ENCODE results near the gene KCNQ5.

DNA sequence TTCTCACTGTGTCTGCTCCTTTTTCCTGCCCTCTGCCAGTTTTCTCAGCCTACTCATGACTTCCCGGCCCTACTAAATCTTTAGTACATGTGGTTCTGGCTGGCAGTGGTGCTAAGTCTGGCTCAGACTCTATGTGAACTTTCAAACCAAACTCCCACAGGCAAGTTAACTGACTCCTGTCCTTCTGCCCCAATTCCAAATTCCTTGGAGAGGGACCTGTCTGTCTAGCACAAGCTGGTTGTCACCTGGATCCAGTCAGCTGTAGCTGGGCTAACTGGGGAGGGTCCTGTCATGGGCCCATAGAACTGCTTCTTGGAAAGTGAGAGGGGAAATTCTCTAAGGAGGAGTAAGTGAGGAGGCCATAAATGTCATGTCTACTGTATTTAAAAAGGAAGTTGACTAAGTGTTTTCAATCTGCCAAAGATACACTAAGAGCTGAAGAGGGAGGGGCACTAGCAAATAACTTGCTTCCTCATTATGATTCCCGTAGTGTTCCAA lies 240.1 kb downstream of the KCNQ5 start:
- TF ChIP-seq, protein P1, sequence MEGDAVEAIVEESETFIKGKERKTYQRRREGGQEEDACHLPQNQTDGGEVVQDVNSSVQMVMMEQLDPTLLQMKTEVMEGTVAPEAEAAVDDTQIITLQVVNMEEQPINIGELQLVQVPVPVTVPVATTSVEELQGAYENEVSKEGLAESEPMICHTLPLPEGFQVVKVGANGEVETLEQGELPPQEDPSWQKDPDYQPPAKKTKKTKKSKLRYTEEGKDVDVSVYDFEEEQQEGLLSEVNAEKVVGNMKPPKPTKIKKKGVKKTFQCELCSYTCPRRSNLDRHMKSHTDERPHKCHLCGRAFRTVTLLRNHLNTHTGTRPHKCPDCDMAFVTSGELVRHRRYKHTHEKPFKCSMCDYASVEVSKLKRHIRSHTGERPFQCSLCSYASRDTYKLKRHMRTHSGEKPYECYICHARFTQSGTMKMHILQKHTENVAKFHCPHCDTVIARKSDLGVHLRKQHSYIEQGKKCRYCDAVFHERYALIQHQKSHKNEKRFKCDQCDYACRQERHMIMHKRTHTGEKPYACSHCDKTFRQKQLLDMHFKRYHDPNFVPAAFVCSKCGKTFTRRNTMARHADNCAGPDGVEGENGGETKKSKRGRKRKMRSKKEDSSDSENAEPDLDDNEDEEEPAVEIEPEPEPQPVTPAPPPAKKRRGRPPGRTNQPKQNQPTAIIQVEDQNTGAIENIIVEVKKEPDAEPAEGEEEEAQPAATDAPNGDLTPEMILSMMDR (IDR thresholded peaks at IDR 0.05; ENCODE audit: low read depth, low read length), result no peak
- TF ChIP-seq EZH2phosphoT487 (IDR thresholded peaks at IDR 0.05; ENCODE audit: low read depth), result no peak
